Measurements from ENCODE around the gene PDK2. TPM values are rescaled to one million over a fixed set of nuclear protein-coding genes. Genes with fewer than 3 reads are reported as not detected.

PDK2 gene
- total and polyA plus RNA-seq, 2 experiments from 2014 or later: 12.0 to 15.9 TPM

GRCh38 chr17:50103941-50104340, 8.8 kb downstream of the PDK2 start (continued):
- TF ChIP-seq EZH2 (IDR thresholded peaks at IDR 0.05; ENCODE audit: low read depth, unreplicated experiment): no peak
- no peak for TF ChIP-seq JUNB (IDR thresholded peaks at IDR 0.05; ENCODE audit: unreplicated experiment)
- TF ChIP-seq ZNF114 (CRISPR knock-in tag; IDR thresholded peaks at IDR 0.05): no peak
- TF ChIP-seq REST (IDR thresholded peaks at IDR 0.05; ENCODE audit: unreplicated experiment): no peak
- no peak for TF ChIP-seq STAT1 (IDR thresholded peaks at IDR 0.05; ENCODE audit: unreplicated experiment)

GRCh38 chr17:50105811-50106210, 10.7 kb downstream of the PDK2 start:
- no peak for ATAC-seq
- no peak overlapping the region for H3K4me2 ChIP-seq
- H3K4me1 ChIP-seq (ENCODE audit: insufficient read depth): peaks cover 10% of the 10 kb centered on the region; the same call in 1 of the 2 replicates
- Mint-ChIP-seq H3K9me3 (no peaks in the 10 kb centered on the region), H3K4me3 (no peak overlapping the region), H3K36me3 (ENCODE audit: low read depth) (no peaks in the 10 kb centered on the region; the same call in 2 of the 3 replicates), H3K27me3 (ENCODE audit: insufficient read depth, low read depth, poor library complexity) (peaks cover 12% of the 10 kb centered on the region), H3K27ac (peak overlapping the region; percentile 72; the same call in 1 of the 2 replicates), H3K4me1 (peaks cover 14% of the 10 kb centered on the region)
- no peaks in the 10 kb centered on the region for H4K20me1 ChIP-seq (replicated peaks; ENCODE audit: insufficient read depth)
- no peak overlapping the region for H3K27ac ChIP-seq (ENCODE audit: low read depth)
- H3K79me2 ChIP-seq (replicated peaks; ENCODE audit: insufficient read depth): no peaks in the 10 kb centered on the region
- H3K36me3 ChIP-seq (ENCODE audit: insufficient read depth): no peaks in the 10 kb centered on the region
- no peaks in the 10 kb centered on the region for H3K9me2 ChIP-seq (ENCODE audit: insufficient read depth)
- H3F3A ChIP-seq (replicated peaks; ENCODE audit: low read depth): no peaks in the 10 kb centered on the region
- H3K4me3 ChIP-seq: no peak overlapping the region
- DNase-seq (ENCODE audit: low spot score): no peak
- TF ChIP-seq ZNF114 (CRISPR knock-in tag; IDR thresholded peaks at IDR 0.05) (no peak), ZNF462 (CRISPR knock-in tag; IDR thresholded peaks at IDR 0.05) (no peak), EZH2phosphoT487 (IDR thresholded peaks at IDR 0.05; ENCODE audit: unreplicated experiment) (no peak), EZH2 (IDR thresholded peaks at IDR 0.05; ENCODE audit: low read depth, unreplicated experiment) (no peak), JUNB (IDR thresholded peaks at IDR 0.05; ENCODE audit: unreplicated experiment) (no peak), STAT1 (IDR thresholded peaks at IDR 0.05; ENCODE audit: unreplicated experiment) (no peak), REST (IDR thresholded peaks at IDR 0.05; ENCODE audit: unreplicated experiment) (no peak), ZNF331 (CRISPR knock-in tag; IDR thresholded peaks at IDR 0.05; ENCODE audit: low read depth) (no peak)
- no peak overlapping the region for H2AFZ ChIP-seq
- no peaks in the 10 kb centered on the region for H3K27me3 ChIP-seq (ENCODE audit: insufficient read depth)
